Left cardiac atrium (tissue), 4 donors: Measurements from ENCODE around the gene SHC4. TPM values are rescaled to one million over a fixed set of nuclear protein-coding genes. Genes with fewer than 3 reads are reported as not detected.
"Not testable (repeated sequence)": the region's sequence is repeated elsewhere in the genome, so short reads cannot be mapped to it uniquely, and the experiment has no call there.

ENCODE experiments used
- ATAC-seq, 2 donors: fragments of 200-7000 bp; cut with Tn5 transposase; one replicate each; pipeline ENCODE4 v1.9.1; 2020; ENCODE audit warnings: mild to moderate bottlenecking in 2 of 2, moderate library complexity in 2 of 2
- DNase-seq: peaks from one replicate; pipeline ENCODE4 v3.0.0-alpha.2; 2020
- intact Hi-C, 2 donors: fragments of 100-400 bp; cut with DNase I; formaldehyde crosslinking; loops; one replicate each; pipeline versions ENCODE4 v1.14.1 to v1.15.1; 2022 to 2023
- total RNA-seq, 2 donors: library from RNA; stranded (reverse); fragmentation: NEBNext Ultra II Directional; extraction: Animal tissue kit (Norgen Biotek cat#: 25700); gene quantifications; one replicate each; pipeline ENCODE4 v1.2.1, GENCODE V29; 2021
- donor health status: DM: no; HTN: yes; CAD: no.
- donor health status: DM: no; HTN: yes; CAD: no; lungs with severe emphysema.
- donor health status: DM: yes; HTN: yes; CAD: no.
- donor health status: Dilated cardiomyopathy.

The SHC4 gene
- total RNA-seq, 2 donors from 2014 or later, result 1.8 TPM

- ATAC-seq (no peak), DNase-seq (no peak)
- intact Hi-C loops, result no loop called here
These were observed 95.7 kb downstream of the SHC4 start for GRCh38 chr15:48868023-48868422.

GRCh38 chr15:48866141-48866563 is 97.6 kb downstream of the SHC4 start:
- DNase-seq (no peak), ATAC-seq (no peak)
- intact Hi-C loops, result no loop called here

- intact Hi-C loops, result no loop called here
- no peak for DNase-seq
- ATAC-seq, result peak in 1 of 2 donors; percentile 29
These were observed 98.2 kb downstream of the SHC4 start for GRCh38 chr15:48865370-48866079.

GRCh38 chr15:48862705-48863104 is 101.0 kb downstream of the SHC4 start:
- no peak for ATAC-seq

GRCh38 chr15:48861813-48862431 is 101.8 kb downstream of the SHC4 start:
- DNase-seq, result no peak
- intact Hi-C loops, result loop anchor here (2.0 to 5.0 kb wide), 4 partner anchors 289 to 1285 kb away; partner anchors contain the start of gene FGF7 (in 1 of the 2)
- ATAC-seq, result peak; percentile 73 to 79

More at GRCh38 chr15:48862705-48863104, 101.0 kb downstream of the SHC4 start:
- DNase-seq, result no peak
- intact Hi-C loops, result loop anchor here (2.0 to 5.0 kb wide), 3 partner anchors 288 to 1285 kb away; no protein-coding TSS in a partner anchor

GRCh38 chr15:48859426-48859825 is 104.3 kb downstream of the SHC4 start:
- intact Hi-C loops, result no loop called here
- DNase-seq (no peak), ATAC-seq (no peak)

GRCh38 chr15:48858401-48858800 is 105.3 kb downstream of the SHC4 start:
- no peak for ATAC-seq
- DNase-seq, result no peak
- intact Hi-C loops, result no loop called here

- no peak for ATAC-seq
- intact Hi-C loops, result no loop called here
- DNase-seq, result no peak
These were observed 106.8 kb downstream of the SHC4 start for GRCh38 chr15:48856942-48857341.

GRCh38 chr15:48855501-48856440 is 107.9 kb downstream of the SHC4 start:
- peak; percentile 89 to 93 for ATAC-seq
- no peak for DNase-seq
- intact Hi-C loops, result no loop called here

GRCh38 chr15:48854434-48854833 is 109.3 kb downstream of the SHC4 start:
- intact Hi-C loops, DNase-seq, ATAC-seq: not testable (repeated sequence)

GRCh38 chr15:48851956-48852355 is 111.8 kb downstream of the SHC4 start:
- DNase-seq (no peak), ATAC-seq (no peak)
- intact Hi-C loops, result no loop called here

GRCh38 chr15:48850648-48851047 is 113.1 kb downstream of the SHC4 start:
- ATAC-seq (no peak), DNase-seq (no peak)
- intact Hi-C loops, result no loop called here

- ATAC-seq, result no peak
- no peak for DNase-seq
- intact Hi-C loops, result no loop called here
These were observed 118.6 kb downstream of the SHC4 start for GRCh38 chr15:48845123-48845522.

GRCh38 chr15:48842501-48842900 is 121.2 kb downstream of the SHC4 start:
- DNase-seq (no peak), ATAC-seq (no peak)
- intact Hi-C loops, result no loop called here

- intact Hi-C loops, result no loop called here
- DNase-seq (no peak), ATAC-seq (no peak)
These were observed 129.0 kb downstream of the SHC4 start for GRCh38 chr15:48834756-48835155.

GRCh38 chr15:48833526-48834239 is 130.0 kb downstream of the SHC4 start:
- no peak for DNase-seq
- ATAC-seq, result no peak
- intact Hi-C loops, result no loop called here

GRCh38 chr15:48832648-48833047 is 131.1 kb downstream of the SHC4 start:
- ATAC-seq, result no peak
- intact Hi-C loops, result no loop called here

GRCh38 chr15:48828906-48829305 is 134.8 kb downstream of the SHC4 start:
- intact Hi-C loops, result no loop called here
- no peak for ATAC-seq
- DNase-seq, result no peak

More at GRCh38 chr15:48832648-48833047, 131.1 kb downstream of the SHC4 start:
- no peak for DNase-seq

GRCh38 chr15:48828471-48828870 is 135.2 kb downstream of the SHC4 start:
- intact Hi-C loops, result no loop called here
- ATAC-seq (no peak), DNase-seq (no peak)
